Lung (tissue), 12 donors: ENCODE results near the gene KANSL2. TPM values are rescaled to one million over a fixed set of nuclear protein-coding genes. Genes with fewer than 3 reads are reported as not detected.

Experiments
- ATAC-seq: fragments of 200-7000 bp; cut with Tn5 transposase; one replicate; pipeline ENCODE4 v1.9.1; 2020; ENCODE audit warnings: moderate number of reproducible peaks; ENCODE audit not compliant: insufficient read depth, low FRiP score
- DNase-seq, 3 donors: peaks; one replicate each; pipeline ENCODE4 v3.0.0-alpha.2; 2013 to 2017
- H3K27ac ChIP-seq, 2 donors: one replicate each; pipeline ENCODE4 v1.5.1; 2013; ENCODE audit warnings: mild to moderate bottlenecking in 2 of 2, moderate library complexity in 2 of 2, control low read depth in 1 of 2, inconsistent platforms in 1 of 2, low read depth in 1 of 2, low read length in 1 of 2
- H3K27me3 ChIP-seq, 3 donors: one replicate each; pipeline ENCODE4 v1.5.1; 2013; ENCODE audit warnings: low read length in 2 of 3; ENCODE audit not compliant: control insufficient read depth in 3 of 3, insufficient read depth in 3 of 3
- H3K36me3 ChIP-seq, 4 donors: one replicate each; pipeline ENCODE4 v1.5.1; 2013; ENCODE audit warnings: low read length in 4 of 4, mild to moderate bottlenecking in 1 of 4, moderate library complexity in 1 of 4; ENCODE audit not compliant: control insufficient read depth in 4 of 4, insufficient read depth in 4 of 4
- H3K4me1 ChIP-seq, 5 donors: one replicate each; pipeline ENCODE4 v1.5.1; 2013; ENCODE audit warnings: low read length in 5 of 5, mild to moderate bottlenecking in 2 of 5, moderate library complexity in 1 of 5; ENCODE audit not compliant: control insufficient read depth in 5 of 5, insufficient read depth in 5 of 5
- H3K4me3 ChIP-seq: one replicate; pipeline ENCODE4 v1.5.1; 2013; ENCODE audit warnings: mild to moderate bottlenecking, control low read depth, moderate library complexity
- H3K9ac ChIP-seq, 2 donors: one replicate each; pipeline ENCODE4 v1.5.1; 2013; ENCODE audit warnings: low read length in 2 of 2, control low read depth in 1 of 2; ENCODE audit not compliant: insufficient read depth in 1 of 2
- H3K9me3 ChIP-seq, 4 donors: one replicate each; pipeline ENCODE4 v1.5.1; 2013; ENCODE audit warnings: low read length in 3 of 4, mild to moderate bottlenecking in 1 of 4, moderate library complexity in 1 of 4; ENCODE audit not compliant: control insufficient read depth in 4 of 4, insufficient read depth in 3 of 4
- WGBS, 2 donors: extraction: QIAGEN DNeasy Blood & Tissue Kit; methylation state at CpG; one replicate each; pipeline ENCODE4 v1.1.7; 2013; 5-methylcytosine and 5-hydroxymethylcytosine counted together
- polyA plus RNA-seq, 2 donors: library from polyadenylated mRNA; stranded (reverse); fragments of 200-250 nt; gene quantifications; one replicate each; pipeline ENCODE4 v1.2.1, GENCODE V29; 2013
- total RNA-seq, 2 donors: library from RNA; depleted of rRNA in 1 of 2; stranded (reverse); fragments of >200 nt in 1 of 2; gene quantifications; one replicate each; pipeline ENCODE4 v1.2.1, GENCODE V29; 2014 to 2021
- TF ChIP-seq, protein P1 (sequence below): IDR thresholded peaks from 2 replicates; pipeline ENCODE4 v1.5.1; 2012; ENCODE audit warnings: mild to moderate bottlenecking; ENCODE audit errors: control extremely low read depth, extremely low read depth
- donor health status: control.
- donor health status: control.
- donor health status: Bipolar disorder and iron deficiency.
- donor health status: healthy.
- donor health status: DM: yes; HTN: yes; CAD: no.

The KANSL2 gene
- total and polyA plus RNA-seq, 4 donors: 25.8 to 45.1 (median 33.0) TPM

DNA sequence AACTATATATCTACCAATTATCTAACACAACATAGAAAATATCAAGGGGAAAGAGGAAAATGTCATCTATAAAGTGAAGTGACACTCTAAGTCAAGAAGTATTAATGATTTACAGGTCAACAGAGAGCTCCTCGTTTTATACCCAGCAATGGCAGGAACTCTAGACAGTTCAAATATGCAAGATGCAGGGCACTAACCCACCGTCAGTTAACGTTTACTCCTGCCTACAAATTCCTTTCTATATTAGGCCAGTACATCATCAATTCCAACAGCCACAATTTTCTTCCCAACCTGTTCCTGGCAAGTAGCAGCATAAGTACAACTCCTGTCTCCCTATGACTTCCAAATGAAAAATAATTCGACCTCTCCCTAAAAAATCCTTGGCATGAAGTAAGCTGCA is 9.0 kb upstream of the KANSL2 start:
- H3K9ac ChIP-seq: no peak overlapping the region
- H3K27me3 ChIP-seq: no peaks in the 10 kb centered on the region
- TF ChIP-seq, protein P1, sequence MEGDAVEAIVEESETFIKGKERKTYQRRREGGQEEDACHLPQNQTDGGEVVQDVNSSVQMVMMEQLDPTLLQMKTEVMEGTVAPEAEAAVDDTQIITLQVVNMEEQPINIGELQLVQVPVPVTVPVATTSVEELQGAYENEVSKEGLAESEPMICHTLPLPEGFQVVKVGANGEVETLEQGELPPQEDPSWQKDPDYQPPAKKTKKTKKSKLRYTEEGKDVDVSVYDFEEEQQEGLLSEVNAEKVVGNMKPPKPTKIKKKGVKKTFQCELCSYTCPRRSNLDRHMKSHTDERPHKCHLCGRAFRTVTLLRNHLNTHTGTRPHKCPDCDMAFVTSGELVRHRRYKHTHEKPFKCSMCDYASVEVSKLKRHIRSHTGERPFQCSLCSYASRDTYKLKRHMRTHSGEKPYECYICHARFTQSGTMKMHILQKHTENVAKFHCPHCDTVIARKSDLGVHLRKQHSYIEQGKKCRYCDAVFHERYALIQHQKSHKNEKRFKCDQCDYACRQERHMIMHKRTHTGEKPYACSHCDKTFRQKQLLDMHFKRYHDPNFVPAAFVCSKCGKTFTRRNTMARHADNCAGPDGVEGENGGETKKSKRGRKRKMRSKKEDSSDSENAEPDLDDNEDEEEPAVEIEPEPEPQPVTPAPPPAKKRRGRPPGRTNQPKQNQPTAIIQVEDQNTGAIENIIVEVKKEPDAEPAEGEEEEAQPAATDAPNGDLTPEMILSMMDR: no peak
- 63 to 74% methylated on average over 4 of the region's 4 CpGs for WGBS, 2 donors
- H3K4me1 ChIP-seq: peaks cover 0 to 31% (median 18%) of the 10 kb centered on the region in 5 donors
- H3K4me3 ChIP-seq: no peak overlapping the region
- no peak overlapping the region for H3K27ac ChIP-seq
- peaks cover 19 to 32% (median 26%) of the 10 kb centered on the region in 4 donors for H3K36me3 ChIP-seq
- H3K9me3 ChIP-seq: no peaks in the 10 kb centered on the region
- DNase-seq (peak in 1 of 3 donors; percentile 20), ATAC-seq (no peak)

DNA sequence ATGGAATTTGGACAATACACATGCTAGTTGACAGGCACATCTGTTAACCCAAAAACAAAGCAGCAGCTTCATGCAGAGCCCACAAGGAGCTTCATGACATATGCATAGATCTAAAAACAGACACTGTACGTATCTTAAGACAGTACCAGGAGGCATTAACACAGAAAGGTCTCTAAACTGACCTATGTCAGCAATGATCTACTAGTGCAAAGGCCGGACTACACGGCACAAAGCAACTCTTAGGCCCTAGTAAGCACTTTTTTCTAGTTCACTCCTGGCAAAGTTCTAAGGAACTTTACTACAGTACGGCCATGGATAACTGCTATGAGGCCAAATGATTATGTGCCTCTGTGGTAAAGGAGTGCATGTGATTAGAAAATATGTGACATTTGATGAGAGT is 8.4 kb upstream of the KANSL2 start:
- Histone ChIP-seq H3K9me3 (no peaks in the 10 kb centered on the region), H3K9ac (no peak overlapping the region), H3K4me1 (peaks cover 0 to 31% (median 18%) of the 10 kb centered on the region in 5 donors), H3K4me3 (no peak overlapping the region), H3K27me3 (no peaks in the 10 kb centered on the region), H3K27ac (no peak overlapping the region), H3K36me3 (peaks cover 16 to 27% (median 21%) of the 10 kb centered on the region in 4 donors)
- WGBS, 2 donors: 71 to 75% methylated on average over 4 of the region's 4 CpGs
- TF ChIP-seq, protein P1: no peak
- DNase-seq: no peak
- ATAC-seq: no peak

DNA sequence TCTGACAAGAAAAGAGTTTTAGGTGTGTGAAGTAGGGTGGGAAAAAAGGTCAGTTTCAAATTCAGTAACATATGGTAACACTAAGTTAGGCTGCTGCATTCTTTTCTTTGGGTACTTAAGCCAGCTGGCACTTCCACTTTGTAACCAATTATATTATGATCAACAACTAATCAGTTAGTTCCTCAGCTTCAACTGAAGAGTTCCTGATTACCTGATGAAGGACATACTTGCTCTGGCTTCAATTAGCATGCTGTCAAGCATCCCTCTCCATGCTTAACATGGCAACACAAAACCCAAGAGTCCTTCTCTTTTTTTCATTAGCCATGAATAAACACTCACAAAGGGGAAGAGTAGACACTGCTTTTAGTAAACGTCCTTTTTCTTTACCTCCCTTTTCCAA is 6.8 kb upstream of the KANSL2 start:
- Histone ChIP-seq H3K9ac (no peak overlapping the region), H3K27ac (no peak overlapping the region), H3K27me3 (no peaks in the 10 kb centered on the region), H3K4me1 (peaks cover 0 to 31% (median 18%) of the 10 kb centered on the region in 5 donors), H3K4me3 (no peak overlapping the region), H3K9me3 (no peaks in the 10 kb centered on the region), H3K36me3 (peaks cover 10 to 18% (median 13%) of the 10 kb centered on the region in 4 donors)
- 41 to 57% methylated on average over 1 of the region's 1 CpG for WGBS, 2 donors
- TF ChIP-seq, protein P1: no peak
- ATAC-seq (no peak), DNase-seq (peak; percentile 23 to 79 (median 69))

DNA sequence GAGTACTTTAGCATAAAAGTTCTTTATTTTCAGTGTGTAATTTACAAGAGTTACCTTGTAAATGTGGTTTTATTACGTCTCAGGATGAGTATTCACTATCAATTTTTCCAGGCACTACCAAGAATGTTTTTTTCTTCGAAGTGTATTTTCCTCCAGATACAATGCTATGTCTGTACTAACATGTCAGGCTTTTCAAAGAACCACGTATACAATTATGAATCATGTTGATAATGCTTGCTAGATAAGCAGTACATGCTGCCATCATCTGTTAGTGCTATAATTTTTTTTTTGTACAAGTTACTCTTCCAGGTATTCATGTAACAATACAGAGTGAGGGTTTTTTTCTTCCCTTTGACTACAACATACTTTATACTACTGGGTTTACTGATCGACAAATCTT is 5.6 kb upstream of the KANSL2 start:
- H3K27me3 ChIP-seq: peaks cover 0 to 2% (median 0%) of the 10 kb centered on the region in 3 donors
- H3K4me3 ChIP-seq: no peak overlapping the region
- WGBS, 2 donors: 83 to 87% methylated on average over 4 of the region's 4 CpGs
- H3K9me3 ChIP-seq: no peaks in the 10 kb centered on the region
- TF ChIP-seq, protein P1: no peak
- no peak overlapping the region for H3K9ac ChIP-seq
- ATAC-seq (no peak), DNase-seq (no peak)
- H3K4me1 ChIP-seq: peaks cover 0 to 31% (median 18%) of the 10 kb centered on the region in 5 donors
- H3K36me3 ChIP-seq: peaks cover 0 to 7% (median 2%) of the 10 kb centered on the region in 4 donors
- no peak overlapping the region for H3K27ac ChIP-seq
